Tibial nerve (tissue), 4 donors: Measurements from ENCODE around the gene TNFSF15.

Experiments used
- EP300 ChIP-seq, 2 donors: sonication (generic); formaldehyde crosslinking; IDR thresholded peaks; one replicate each; pipeline ENCODE4 v1.6.1; 2017; ENCODE audit warnings: antibody characterized with exemption in 2 of 2, mild to moderate bottlenecking in 1 of 2
- POLR2A ChIP-seq, 2 donors: fragments of 450-650 bp; IDR thresholded peaks; one replicate each; pipeline ENCODE4 v1.6.1; 2017; ENCODE audit warnings: antibody characterized with exemption in 2 of 2, mild to moderate bottlenecking in 2 of 2, moderate library complexity in 2 of 2
- TF ChIP-seq, protein P1 (sequence below), 5 experiments: fragments of 200-600 bp in 3 of 5; fragments of 450-650 bp in 2 of 5; sonication (generic) in 3 of 5; IDR thresholded peaks; one replicate each; pipeline ENCODE4 v1.5.1; 2016 to 2019; ENCODE audit warnings: antibody characterized with exemption in 5 of 5, mild to moderate bottlenecking in 3 of 5, moderate library complexity in 2 of 5

DNA sequence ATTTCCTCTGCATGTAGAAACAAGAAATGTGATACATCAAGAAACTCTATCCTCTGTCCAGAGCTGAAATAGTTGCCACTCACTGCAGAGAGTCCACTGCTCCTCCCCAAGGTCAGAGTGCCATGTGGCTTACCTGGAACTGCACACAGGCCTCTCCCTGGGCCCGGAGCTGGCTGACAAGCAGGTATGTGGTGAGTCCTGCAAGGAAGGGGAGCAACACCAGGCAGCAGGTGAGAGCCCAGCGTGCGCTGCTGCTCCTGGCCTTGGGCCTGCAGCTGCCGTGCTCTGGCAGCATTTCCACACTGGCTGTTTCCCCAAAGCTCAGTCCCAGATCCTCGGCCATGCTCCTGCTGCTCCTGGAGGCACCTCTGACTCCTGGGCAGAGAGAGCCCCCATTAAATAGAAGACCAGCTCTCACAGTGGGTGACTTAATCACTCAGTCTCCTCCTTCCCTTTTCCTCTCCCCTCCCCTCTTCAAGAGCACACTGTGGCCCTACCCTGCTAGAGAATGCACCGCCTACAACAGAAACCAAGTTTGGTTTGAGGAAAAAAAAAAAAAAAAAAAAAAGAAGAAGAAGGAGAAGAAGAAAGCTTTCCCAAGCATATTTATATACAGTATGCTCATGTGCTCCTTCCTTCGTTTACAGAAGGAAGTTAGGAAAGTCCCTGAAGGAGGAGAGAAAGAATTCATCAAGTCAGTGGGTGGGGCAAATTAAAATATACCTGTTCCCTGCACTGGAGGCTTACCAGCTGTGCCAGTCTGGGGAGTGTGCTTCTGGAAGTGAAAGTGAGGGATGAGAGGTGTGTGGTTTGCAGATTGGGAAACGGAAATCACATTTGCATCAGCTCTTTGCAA lies at the start of gene TNFSF15:
- TF ChIP-seq POLR2A (IDR thresholded peaks at IDR 0.05) (no peak), EP300 (IDR thresholded peaks at IDR 0.05) (peak in 1 of 2 donors; percentile 31)
- TF ChIP-seq, protein P1, sequence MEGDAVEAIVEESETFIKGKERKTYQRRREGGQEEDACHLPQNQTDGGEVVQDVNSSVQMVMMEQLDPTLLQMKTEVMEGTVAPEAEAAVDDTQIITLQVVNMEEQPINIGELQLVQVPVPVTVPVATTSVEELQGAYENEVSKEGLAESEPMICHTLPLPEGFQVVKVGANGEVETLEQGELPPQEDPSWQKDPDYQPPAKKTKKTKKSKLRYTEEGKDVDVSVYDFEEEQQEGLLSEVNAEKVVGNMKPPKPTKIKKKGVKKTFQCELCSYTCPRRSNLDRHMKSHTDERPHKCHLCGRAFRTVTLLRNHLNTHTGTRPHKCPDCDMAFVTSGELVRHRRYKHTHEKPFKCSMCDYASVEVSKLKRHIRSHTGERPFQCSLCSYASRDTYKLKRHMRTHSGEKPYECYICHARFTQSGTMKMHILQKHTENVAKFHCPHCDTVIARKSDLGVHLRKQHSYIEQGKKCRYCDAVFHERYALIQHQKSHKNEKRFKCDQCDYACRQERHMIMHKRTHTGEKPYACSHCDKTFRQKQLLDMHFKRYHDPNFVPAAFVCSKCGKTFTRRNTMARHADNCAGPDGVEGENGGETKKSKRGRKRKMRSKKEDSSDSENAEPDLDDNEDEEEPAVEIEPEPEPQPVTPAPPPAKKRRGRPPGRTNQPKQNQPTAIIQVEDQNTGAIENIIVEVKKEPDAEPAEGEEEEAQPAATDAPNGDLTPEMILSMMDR (IDR thresholded peaks at IDR 0.05), result no peak
